ENCODE results near the gene AUTS2.

AUTS2 gene

DNA sequence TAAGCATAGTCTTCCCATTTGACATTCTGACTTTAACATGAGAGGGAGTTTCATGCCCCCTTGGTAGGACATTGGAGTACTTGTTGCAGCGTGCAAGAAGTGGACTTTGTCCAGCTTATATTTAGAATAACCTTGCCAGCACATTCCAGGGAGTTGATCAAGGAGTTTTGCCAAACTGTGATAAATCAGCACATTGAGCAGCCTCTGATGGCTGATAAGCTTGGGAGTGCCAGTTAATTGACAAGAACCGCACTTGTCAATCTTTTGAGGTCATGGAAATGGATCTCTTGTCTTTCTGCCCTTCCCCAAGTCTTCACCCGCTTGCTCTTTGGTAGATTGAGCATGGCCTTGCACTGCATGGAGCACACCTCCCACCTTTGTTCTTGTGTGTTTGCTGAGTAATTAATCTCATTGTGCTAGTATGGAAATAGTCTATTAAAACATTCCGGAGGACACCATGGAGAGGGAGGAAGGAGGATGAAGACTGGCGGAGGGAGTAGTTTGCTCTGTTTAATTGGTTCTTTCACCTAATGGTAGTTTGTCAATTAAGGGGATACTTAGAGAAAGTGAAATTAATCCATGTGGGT is 865.2 kb downstream of the AUTS2 start:
- no peak for TF ChIP-seq CTCF (IDR thresholded peaks at IDR 0.05; ENCODE audit: low read depth, low read length)
- Histone ChIP-seq H3K4me3 (ENCODE audit: low read depth, low read length) (no peak overlapping the region), H3K27ac (no peak overlapping the region), H3K27me3 (ENCODE audit: insufficient read depth, low read depth, severe bottlenecking) (no peaks in the 10 kb centered on the region), H3K36me3 (no peaks in the 10 kb centered on the region), H3K9me3 (ENCODE audit: severe bottlenecking) (no peaks in the 10 kb centered on the region)
- DNase-seq, result no peak

DNA sequence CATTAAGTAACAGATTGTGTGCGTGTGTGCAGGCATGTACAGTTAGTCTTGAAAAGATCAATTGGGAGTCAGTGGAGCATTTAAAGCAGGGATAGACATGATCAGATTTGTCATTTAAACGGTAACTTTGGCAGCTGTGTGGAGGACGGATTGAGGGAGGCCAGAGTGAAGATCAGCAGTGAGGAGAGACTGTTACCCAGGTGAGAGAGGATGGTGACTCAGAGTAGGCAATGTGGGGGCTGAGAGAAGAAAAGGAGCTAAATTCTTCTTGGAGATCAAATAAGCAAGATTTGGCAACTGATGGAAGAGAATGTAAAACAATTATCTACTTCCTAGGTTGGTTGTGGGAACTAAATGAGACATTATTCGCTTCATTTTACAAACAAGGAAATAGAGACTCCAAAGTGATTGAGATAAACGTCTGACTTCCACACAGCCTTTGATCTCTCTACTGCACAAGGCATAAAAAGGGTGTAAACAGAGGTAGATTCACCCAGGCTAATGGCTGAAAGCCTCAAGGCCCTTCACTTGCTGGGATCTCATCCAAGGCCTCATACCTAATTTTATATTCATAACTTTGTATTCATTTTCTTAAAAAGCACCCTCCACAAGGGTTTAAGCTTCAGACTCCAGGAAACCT is 868.6 kb downstream of the AUTS2 start:
- no peaks in the 10 kb centered on the region for H3K27me3 ChIP-seq (ENCODE audit: insufficient read depth, low read depth, severe bottlenecking)
- DNase-seq, result no peak
- no peak for TF ChIP-seq CTCF (IDR thresholded peaks at IDR 0.05; ENCODE audit: low read depth, low read length)
- H3K36me3 ChIP-seq, result no peaks in the 10 kb centered on the region
- no peak overlapping the region for H3K27ac ChIP-seq
- H3K9me3 ChIP-seq (ENCODE audit: severe bottlenecking), result no peaks in the 10 kb centered on the region
- no peak overlapping the region for H3K4me3 ChIP-seq (ENCODE audit: low read depth, low read length)

GRCh38 chr7:70470746-70471145 is 872.5 kb downstream of the AUTS2 start:
- no peaks in the 10 kb centered on the region for H3K27me3 ChIP-seq (ENCODE audit: insufficient read depth, low read depth, severe bottlenecking)
- H3K9me3 ChIP-seq (ENCODE audit: severe bottlenecking), result no peaks in the 10 kb centered on the region
- TF ChIP-seq CTCF (IDR thresholded peaks at IDR 0.05; ENCODE audit: low read depth, low read length), result no peak
- H3K4me3 ChIP-seq (ENCODE audit: low read depth, low read length), result no peak overlapping the region
- DNase-seq, result no peak
- H3K27ac ChIP-seq, result no peak overlapping the region
- H3K36me3 ChIP-seq, result no peaks in the 10 kb centered on the region

DNA sequence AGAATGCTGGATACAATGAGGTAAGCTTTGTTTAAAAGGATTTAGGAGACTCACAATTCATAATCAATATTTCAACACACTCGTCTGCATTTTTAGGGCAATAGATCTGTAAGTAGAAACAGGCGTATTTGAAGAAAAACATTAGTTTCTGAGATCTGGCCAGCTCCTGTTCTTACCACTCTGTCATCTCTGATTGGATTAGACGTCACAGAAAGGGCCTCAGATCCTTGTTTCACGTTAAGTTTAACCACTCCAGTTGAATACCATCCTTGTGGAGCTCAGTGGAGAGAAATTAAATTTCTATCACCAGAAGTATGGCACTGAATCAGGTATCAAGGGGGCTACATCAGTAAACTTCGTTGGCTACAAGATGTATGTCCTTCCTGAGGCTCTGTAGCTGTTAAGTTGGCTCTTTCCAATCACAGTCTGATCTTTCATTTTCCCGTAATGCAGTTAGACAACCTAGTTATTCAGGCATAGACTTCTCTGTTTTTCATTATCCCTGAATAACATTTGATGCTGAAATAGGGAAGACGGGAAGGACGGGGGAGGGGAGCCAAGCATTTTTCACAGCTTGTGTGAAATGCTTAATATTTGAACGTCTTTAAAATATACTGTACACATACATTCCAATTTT is 874.4 kb downstream of the AUTS2 start:
- Histone ChIP-seq H3K27me3 (ENCODE audit: insufficient read depth, low read depth, severe bottlenecking) (no peaks in the 10 kb centered on the region), H3K9me3 (ENCODE audit: severe bottlenecking) (no peaks in the 10 kb centered on the region), H3K4me3 (ENCODE audit: low read depth, low read length) (no peak overlapping the region), H3K27ac (no peak overlapping the region), H3K36me3 (no peaks in the 10 kb centered on the region)
- TF ChIP-seq CTCF (IDR thresholded peaks at IDR 0.05; ENCODE audit: low read depth, low read length), result no peak
- DNase-seq, result no peak

- DNase-seq, result no peak
- TF ChIP-seq CTCF (IDR thresholded peaks at IDR 0.05; ENCODE audit: low read depth, low read length), result no peak
Observed at GRCh38 chr7:70474639-70475234, 876.5 kb downstream of the AUTS2 start.

More at GRCh38 chr7:70474639-70475234, 876.5 kb downstream of the AUTS2 start:
- no peak overlapping the region for H3K4me3 ChIP-seq (ENCODE audit: low read depth, low read length)
- no peaks in the 10 kb centered on the region for H3K36me3 ChIP-seq
- no peaks in the 10 kb centered on the region for H3K9me3 ChIP-seq (ENCODE audit: severe bottlenecking)
- no peaks in the 10 kb centered on the region for H3K27me3 ChIP-seq (ENCODE audit: insufficient read depth, low read depth, severe bottlenecking)
- H3K27ac ChIP-seq, result no peak overlapping the region
